ENCODE results near the gene METTL9.

DNA sequence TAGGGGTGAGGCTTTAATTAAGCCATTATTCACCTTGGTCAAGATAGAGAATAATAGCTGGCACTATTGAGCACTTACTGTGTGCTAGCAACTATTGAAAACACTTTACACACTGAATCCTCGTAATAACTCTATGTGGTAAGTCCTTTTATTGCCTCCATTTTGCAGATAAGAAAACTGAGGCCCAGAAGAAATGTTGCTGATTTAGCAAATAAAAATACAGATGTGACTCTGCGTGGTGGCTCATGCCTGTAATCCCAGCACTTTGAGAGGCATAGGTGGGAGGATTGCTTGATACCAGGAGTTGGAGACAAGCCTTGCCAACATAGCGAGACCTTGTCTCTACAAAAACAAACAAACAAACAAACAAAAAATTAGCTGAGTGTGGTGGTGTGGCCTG lies 83.8 kb downstream of the METTL9 start:
- TF ChIP-seq, protein P1, sequence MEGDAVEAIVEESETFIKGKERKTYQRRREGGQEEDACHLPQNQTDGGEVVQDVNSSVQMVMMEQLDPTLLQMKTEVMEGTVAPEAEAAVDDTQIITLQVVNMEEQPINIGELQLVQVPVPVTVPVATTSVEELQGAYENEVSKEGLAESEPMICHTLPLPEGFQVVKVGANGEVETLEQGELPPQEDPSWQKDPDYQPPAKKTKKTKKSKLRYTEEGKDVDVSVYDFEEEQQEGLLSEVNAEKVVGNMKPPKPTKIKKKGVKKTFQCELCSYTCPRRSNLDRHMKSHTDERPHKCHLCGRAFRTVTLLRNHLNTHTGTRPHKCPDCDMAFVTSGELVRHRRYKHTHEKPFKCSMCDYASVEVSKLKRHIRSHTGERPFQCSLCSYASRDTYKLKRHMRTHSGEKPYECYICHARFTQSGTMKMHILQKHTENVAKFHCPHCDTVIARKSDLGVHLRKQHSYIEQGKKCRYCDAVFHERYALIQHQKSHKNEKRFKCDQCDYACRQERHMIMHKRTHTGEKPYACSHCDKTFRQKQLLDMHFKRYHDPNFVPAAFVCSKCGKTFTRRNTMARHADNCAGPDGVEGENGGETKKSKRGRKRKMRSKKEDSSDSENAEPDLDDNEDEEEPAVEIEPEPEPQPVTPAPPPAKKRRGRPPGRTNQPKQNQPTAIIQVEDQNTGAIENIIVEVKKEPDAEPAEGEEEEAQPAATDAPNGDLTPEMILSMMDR (IDR thresholded peaks at IDR 0.05): no peak
- TF ChIP-seq POLR2AphosphoS5 (IDR thresholded peaks at IDR 0.05): no peak

Data from gastroesophageal sphincter (tissue), 3 donors.